Measurements from ENCODE around the gene SMIM36.
A peak's percentile ranks its signal among the peaks of the same experiment; 100 is the strongest.
"Not testable (repeated sequence)": the region's sequence is repeated elsewhere in the genome, so short reads cannot be mapped to it uniquely, and the experiment has no call there.

The SMIM36 gene

GRCh38 chr17:55454906-55455474 lies 56.3 kb downstream of the SMIM36 start:
- DNase-seq (ENCODE audit: low read depth), result peak; percentile 81

DNA sequence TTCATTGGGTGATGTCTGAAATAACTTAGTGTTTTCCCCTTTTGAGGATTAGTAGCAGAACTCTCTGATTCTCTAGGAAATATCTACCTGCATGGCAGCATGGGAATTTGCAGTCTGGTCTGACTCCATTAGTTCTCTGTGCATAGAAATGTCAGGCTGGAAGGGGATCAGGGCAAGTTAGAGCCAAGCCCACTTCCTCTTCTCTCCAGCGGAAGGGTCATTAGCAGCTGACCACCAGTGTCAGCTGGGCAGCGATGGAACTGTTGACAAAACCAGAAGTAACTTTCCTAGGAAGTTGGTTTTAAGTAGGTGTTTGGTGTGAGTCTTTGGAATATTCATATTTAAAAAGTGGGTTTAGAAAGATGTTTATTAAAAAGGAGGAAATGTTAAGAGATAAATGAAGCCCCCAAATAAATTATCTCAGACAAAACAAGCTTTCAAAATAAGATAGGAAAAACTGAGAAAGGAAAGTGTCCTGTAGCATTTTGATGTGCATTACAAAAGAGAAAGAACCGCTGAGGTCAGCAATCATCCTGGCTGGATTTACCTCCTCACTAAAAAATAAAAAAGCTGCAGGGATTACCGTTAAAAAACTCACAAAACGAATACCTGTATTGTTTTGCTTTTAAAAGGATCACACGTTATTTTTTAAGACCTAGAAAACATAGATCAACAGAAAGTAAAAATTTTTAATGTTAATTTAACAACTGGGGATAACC lies 57.3 kb downstream of the SMIM36 start:
- DNase-seq (ENCODE audit: low read depth), result no peak

- DNase-seq (ENCODE audit: low read depth), result peak; percentile 84
Observed at GRCh38 chr17:55452139-55452790, 59.0 kb downstream of the SMIM36 start.

DNA sequence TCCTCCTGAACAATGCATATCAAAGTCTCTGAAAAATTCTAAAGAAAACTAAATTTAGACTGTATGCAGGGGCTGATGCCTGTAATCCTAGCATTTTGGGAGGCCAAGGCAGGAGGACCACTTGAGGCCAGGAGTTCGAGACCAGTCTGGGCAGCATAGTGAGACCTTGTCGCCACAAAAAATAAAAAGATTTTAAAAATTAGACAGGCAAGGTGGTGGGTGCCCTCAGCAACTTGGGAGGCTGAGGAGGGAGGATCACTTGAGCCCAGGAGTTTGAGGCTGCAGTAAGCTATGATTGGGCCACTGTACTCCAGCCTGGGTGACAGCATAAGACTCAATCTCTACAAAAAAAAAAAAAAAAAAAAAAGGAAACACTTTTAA lies 59.5 kb downstream of the SMIM36 start:
- no peak for DNase-seq (ENCODE audit: low read depth)

- no peak for DNase-seq (ENCODE audit: low read depth)
Observed at GRCh38 chr17:55451203-55451641, 60.0 kb downstream of the SMIM36 start.

DNA sequence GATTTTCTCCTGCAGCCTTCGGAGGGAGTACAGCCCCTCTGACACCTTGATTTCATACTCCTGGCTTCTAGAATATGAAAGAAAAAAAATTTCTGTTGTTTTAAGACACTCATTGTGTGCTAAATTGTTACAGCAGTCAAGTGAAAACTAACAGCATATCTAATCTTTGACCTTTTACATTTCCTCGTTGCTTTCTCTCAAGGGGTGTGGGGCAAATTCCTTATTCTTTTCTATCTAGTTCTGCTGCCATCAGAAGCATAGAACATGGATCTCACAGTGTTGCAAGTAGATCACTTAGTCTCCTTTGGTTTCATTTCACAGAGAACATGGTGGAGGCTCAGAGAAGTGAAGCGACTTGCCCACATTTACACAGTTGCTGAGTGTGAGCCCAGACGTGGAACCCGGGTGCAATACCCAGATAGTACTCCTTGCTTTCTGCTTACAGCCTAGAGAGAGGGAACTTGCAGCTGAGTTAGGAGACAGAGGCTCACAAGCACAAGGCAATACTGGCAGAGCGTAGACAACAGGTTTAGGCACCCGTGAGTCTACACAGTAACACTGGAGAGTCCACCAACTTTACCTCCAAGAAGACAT lies 60.9 kb downstream of the SMIM36 start:
- no peak for DNase-seq (ENCODE audit: low read depth)

GRCh38 chr17:55448681-55449080 lies 62.6 kb downstream of the SMIM36 start:
- no peak for DNase-seq (ENCODE audit: low read depth)

GRCh38 chr17:55446581-55447205 lies 64.6 kb downstream of the SMIM36 start:
- no peak for DNase-seq (ENCODE audit: low read depth)

- not testable (repeated sequence) for DNase-seq (ENCODE audit: low read depth)
Observed at GRCh38 chr17:55446004-55446403, 65.2 kb downstream of the SMIM36 start.

DNA sequence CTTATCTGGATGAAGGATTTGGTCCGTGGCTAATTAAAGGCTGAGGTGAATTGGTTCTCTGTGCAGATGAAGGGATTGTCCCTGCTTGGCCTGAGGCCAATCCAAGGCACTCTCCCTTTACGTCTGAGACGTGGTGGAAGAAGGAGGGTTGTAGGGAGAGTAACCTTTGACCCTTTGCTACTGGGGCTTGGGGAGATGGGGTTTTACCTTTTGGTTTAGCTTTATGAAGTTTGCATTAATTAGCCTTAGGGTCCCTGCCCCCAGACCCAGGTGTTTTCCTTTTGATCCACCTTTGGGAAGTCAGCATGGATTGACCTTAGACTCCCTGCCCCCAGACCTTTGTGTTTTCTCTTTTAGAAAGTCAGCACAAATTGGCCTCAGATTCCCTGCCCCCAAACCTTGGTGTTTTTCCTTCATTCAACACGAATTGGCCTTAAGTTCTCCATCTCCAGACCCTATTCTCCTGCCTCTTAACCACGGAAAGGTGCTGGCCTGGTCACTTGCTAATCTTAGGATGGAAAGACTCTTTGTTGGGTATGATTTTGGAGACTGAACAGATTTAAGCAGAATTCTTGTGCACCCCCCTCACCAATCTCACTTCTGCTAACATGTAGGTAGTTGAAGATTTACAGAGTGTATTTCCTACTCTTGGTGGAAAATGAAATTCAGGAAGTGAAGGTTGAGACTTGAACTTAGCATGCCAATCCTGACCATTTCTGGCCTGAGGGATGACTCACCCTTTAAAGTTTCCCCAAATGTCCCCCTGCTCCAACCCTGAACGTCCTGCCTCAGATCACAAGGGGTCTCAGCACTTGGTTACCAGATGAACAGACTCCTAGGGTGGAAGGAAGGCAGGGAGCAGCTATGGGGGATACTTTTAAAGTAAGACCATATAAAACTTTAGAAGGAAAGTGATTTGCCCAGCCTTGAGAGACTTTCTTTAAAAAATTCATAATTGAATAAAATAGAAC lies 66.5 kb downstream of the SMIM36 start:
- DNase-seq (ENCODE audit: low read depth), result no peak

- no peak for DNase-seq (ENCODE audit: low read depth)
Observed at GRCh38 chr17:55443904-55444303, 67.3 kb downstream of the SMIM36 start.

GRCh38 chr17:55442953-55443683 lies 68.1 kb downstream of the SMIM36 start:
- no peak for DNase-seq (ENCODE audit: low read depth)

GRCh38 chr17:55442462-55442861 lies 68.8 kb downstream of the SMIM36 start:
- DNase-seq (ENCODE audit: low read depth), result no peak

DNA sequence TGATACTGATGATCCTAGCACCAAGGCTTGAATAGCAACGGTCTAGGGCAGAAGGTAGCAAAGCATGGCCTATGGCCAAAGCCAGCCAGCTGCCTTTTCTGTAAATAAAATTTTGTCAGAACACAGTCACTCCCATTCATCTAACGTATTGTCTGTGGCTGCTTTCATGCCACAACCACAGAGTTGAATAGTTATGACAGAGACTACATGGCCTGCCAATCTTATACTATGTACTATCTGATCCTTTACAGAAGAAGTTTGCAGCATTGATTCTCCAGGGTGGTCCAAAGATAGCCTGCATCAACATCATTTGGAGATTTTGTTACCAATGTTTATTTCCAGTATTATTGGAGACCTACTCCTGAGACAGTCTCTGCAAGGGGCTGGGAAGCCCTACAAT lies 69.7 kb downstream of the SMIM36 start:
- no peak for DNase-seq (ENCODE audit: low read depth)

GRCh38 chr17:55440391-55440790 lies 70.9 kb downstream of the SMIM36 start:
- DNase-seq (ENCODE audit: low read depth), result no peak

GRCh38 chr17:55437159-55437605 lies 74.1 kb downstream of the SMIM36 start:
- DNase-seq (ENCODE audit: low read depth), result no peak

DNA sequence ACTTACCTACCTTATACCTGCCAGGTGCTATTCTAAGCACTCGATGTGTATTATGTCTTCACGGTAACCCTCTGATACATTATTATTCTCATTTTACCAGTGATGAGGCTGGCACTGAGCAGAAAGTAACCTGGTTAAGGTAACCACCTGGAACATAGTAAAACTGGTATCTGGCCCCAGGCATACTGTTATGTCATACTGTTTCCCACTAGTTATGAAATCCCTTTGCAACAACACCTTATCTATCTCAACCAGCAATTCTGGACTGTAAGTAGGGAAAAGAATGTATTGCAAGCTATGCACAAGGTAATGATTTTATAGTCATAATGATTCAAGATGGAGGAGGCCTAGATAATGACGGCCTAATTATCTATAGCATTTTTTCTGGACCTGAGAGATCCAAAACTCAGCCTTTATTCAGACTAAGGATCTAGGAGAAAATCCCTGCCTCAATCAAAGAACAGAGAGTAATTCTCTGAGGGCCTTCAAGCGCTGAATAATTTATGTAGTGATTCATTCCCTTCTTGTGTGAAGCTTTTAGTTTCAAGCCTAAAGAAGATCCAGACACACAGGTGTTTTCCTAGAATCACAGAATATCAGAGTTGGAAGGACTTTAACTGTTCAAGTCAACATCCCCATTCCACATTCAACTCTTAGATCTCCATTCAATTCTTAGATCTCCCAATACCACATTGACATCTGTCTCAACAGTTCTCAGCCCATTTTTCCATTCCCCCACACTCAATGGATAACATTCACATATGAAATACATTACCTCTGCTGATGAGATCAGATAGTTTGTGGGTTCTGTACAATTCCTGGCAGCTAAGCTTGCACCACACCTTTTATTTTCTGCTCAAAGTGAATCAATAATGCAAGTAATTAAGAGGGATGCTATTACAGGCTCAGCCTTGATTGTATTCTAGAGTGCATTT lies 74.8 kb downstream of the SMIM36 start:
- no peak for DNase-seq (ENCODE audit: low read depth)

- no peak for DNase-seq (ENCODE audit: low read depth)
Observed at GRCh38 chr17:55435408-55435807, 75.8 kb downstream of the SMIM36 start.

DNA sequence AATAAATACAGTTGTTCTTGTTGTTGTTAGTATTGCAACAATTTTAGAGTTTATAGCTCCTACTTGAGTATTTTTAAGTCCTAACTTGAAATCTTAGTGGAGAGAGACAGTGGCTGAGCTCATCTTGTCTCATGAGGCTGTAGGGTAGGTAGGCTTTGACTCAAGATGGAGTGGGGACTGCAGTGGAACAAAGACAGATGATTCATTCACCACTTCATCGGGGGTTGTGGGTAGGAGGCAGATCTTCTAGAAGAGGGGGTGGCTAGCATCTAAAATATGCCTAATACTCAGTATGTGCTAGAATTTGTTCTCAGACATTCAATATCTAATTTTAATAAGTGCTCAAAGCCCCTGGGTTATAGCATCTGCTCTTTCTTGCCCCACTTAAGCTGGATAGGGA lies 76.5 kb downstream of the SMIM36 start:
- DNase-seq (ENCODE audit: low read depth), result no peak
